Glutamatergic neuron (in vitro differentiated cells): ENCODE data around the gene PTPN5. TPM values are rescaled to one million over a fixed set of nuclear protein-coding genes. Genes with fewer than 3 reads are reported as not detected.
A peak's percentile ranks its signal among the peaks of the same experiment; 100 is the strongest.

Experiments used
- DNase-seq: peaks from one replicate; pipeline ENCODE4 v3.0.0; 2022
- H3K27ac Mint-ChIP-seq: one replicate; pipeline ENCODE4 v1.8.0; 2020; ENCODE audit warnings: mild to moderate bottlenecking, mixed read lengths, inconsistent platforms; ENCODE audit not compliant: unreplicated experiment
- H3K27me3 Mint-ChIP-seq: one replicate; pipeline ENCODE4 v1.8.0; 2020; ENCODE audit warnings: mild to moderate bottlenecking, moderate library complexity, mixed read lengths, inconsistent platforms; ENCODE audit not compliant: unreplicated experiment
- H3K36me3 Mint-ChIP-seq: one replicate; pipeline ENCODE4 v1.8.0; 2020; ENCODE audit warnings: mild to moderate bottlenecking, mixed read lengths, inconsistent platforms; ENCODE audit not compliant: unreplicated experiment
- H3K4me1 Mint-ChIP-seq: one replicate; pipeline ENCODE4 v1.8.0; 2020; ENCODE audit warnings: mild to moderate bottlenecking, low read depth, mixed read lengths, inconsistent platforms; ENCODE audit not compliant: unreplicated experiment
- H3K4me3 Mint-ChIP-seq: one replicate; pipeline ENCODE4 v1.8.0; 2020; ENCODE audit warnings: mild to moderate bottlenecking, mixed read lengths, inconsistent platforms; ENCODE audit not compliant: unreplicated experiment
- H3K9me3 Mint-ChIP-seq: one replicate; pipeline ENCODE4 v1.8.0; 2020; ENCODE audit warnings: mild to moderate bottlenecking, moderate library complexity, mixed read lengths, inconsistent platforms; ENCODE audit not compliant: unreplicated experiment
- CTCF ChIP-seq: fragments of 200-600 bp; sonication (generic); IDR thresholded peaks from one replicate; pipeline ENCODE4 v1.5.0; 2021; ENCODE audit not compliant: partially characterized antibody, unreplicated experiment
- total RNA-seq: library from RNA; stranded (reverse); fragmentation: NEBNext Ultra II Directional; extraction: Animal tissue kit (Norgen Biotek cat#: 25700); gene quantifications from one replicate; pipeline ENCODE4 v1.2.1, GENCODE V29; 2021; ENCODE audit not compliant: unreplicated experiment

The PTPN5 gene
- total RNA-seq, 1 donor from 2014 or later = 25.8 TPM

- Mint-ChIP-seq H3K9me3 (peaks cover 5% of the 10 kb centered on the region), H3K27ac (peak overlapping the region; percentile 11), H3K27me3 (peaks cover 5% of the 10 kb centered on the region), H3K4me1 (peaks cover 29% of the 10 kb centered on the region), H3K4me3 (no peak overlapping the region), H3K36me3 (no peaks in the 10 kb centered on the region)
- no peak for DNase-seq
- no peak for TF ChIP-seq CTCF
Observed at GRCh38 chr11:18769802-18770456, 21.7 kb downstream of the PTPN5 start.

- TF ChIP-seq CTCF = no peak
- Mint-ChIP-seq H3K9me3 (peaks cover 5% of the 10 kb centered on the region), H3K27ac (no peak overlapping the region), H3K27me3 (peaks cover 5% of the 10 kb centered on the region), H3K36me3 (no peaks in the 10 kb centered on the region), H3K4me1 (peaks cover 27% of the 10 kb centered on the region), H3K4me3 (no peak overlapping the region)
- DNase-seq = no peak
Observed at GRCh38 chr11:18768978-18769377, 22.6 kb downstream of the PTPN5 start.

- peaks cover 5% of the 10 kb centered on the region for H3K9me3 Mint-ChIP-seq
- H3K4me1 Mint-ChIP-seq = peaks cover 22% of the 10 kb centered on the region
- TF ChIP-seq CTCF = no peak
- peaks cover 5% of the 10 kb centered on the region for H3K27me3 Mint-ChIP-seq
- H3K36me3 Mint-ChIP-seq = no peaks in the 10 kb centered on the region
- no peak for DNase-seq
- no peak overlapping the region for H3K27ac Mint-ChIP-seq
- no peak overlapping the region for H3K4me3 Mint-ChIP-seq
Observed at GRCh38 chr11:18768472-18768901, 23.1 kb downstream of the PTPN5 start.

GRCh38 chr11:18766015-18766414 lies 25.6 kb downstream of the PTPN5 start:
- DNase-seq = no peak
- TF ChIP-seq CTCF = no peak
- peaks cover 2% of the 10 kb centered on the region for H3K27me3 Mint-ChIP-seq
- peaks cover 3% of the 10 kb centered on the region for H3K36me3 Mint-ChIP-seq
- H3K4me1 Mint-ChIP-seq = peaks cover 4% of the 10 kb centered on the region
- H3K4me3 Mint-ChIP-seq = no peak overlapping the region
- H3K27ac Mint-ChIP-seq = no peak overlapping the region
- peaks cover 3% of the 10 kb centered on the region for H3K9me3 Mint-ChIP-seq

- Mint-ChIP-seq H3K4me1 (peaks cover 4% of the 10 kb centered on the region), H3K9me3 (peaks cover 3% of the 10 kb centered on the region), H3K27me3 (peaks cover 2% of the 10 kb centered on the region), H3K36me3 (peaks cover 3% of the 10 kb centered on the region), H3K27ac (no peak overlapping the region), H3K4me3 (no peak overlapping the region)
- no peak for DNase-seq
- no peak for TF ChIP-seq CTCF
Observed at GRCh38 chr11:18765554-18765953, 26.0 kb downstream of the PTPN5 start.
